HepG2 (cell line): ENCODE results near the gene TMEM273. TPM values are rescaled to one million over a fixed set of nuclear protein-coding genes. Genes with fewer than 3 reads are reported as not detected.

ENCODE experiments used
- ATAC-seq: fragments of 200-7000 bp; cut with Tn5 transposase; 3 replicates; pipeline ENCODE4 v1.9.1; 2020; ENCODE audit warnings: mild to moderate bottlenecking, moderate library complexity
- BruUV-seq: library from RNA; stranded (reverse); fragments of 400-500 nt; replicated peaks from 2 replicates; lab custom pipeline; 2021; lab: Mats Ljungman, UMichigan
- CTCF ChIA-PET: fragments of 300-600 bp; formaldehyde crosslinking; extraction: SDS; loops from one replicate; lab custom pipeline; 2021; ENCODE audit warnings: low total read pairs, inconsistent platforms, low intra/inter-chr PET ratio; lab: Yijun Ruan, JAX
- POLR2A ChIA-PET: fragments of 350-600 bp; sonication (Branson Sonifier 250); formaldehyde crosslinking; loops from one replicate; lab custom pipeline; 2020; ENCODE audit warnings: antibody characterized with exemption, inconsistent platforms; lab: Yijun Ruan, JAX
- DNase-seq: peaks from one replicate; pipeline ENCODE4 v3.0.0-alpha.2; 2015; ENCODE audit warnings: low spot score
- FAIRE-seq: peaks from 3 replicates; lab custom pipeline; 2011; peaks lifted over from hg19 to GRCh38; lab: Jason Lieb, UNC
- H2AFZ ChIP-seq: one replicate; pipeline ENCODE4 v1.6.1; 2011; ENCODE audit warnings: low read length, inconsistent platforms
- H3K27ac ChIP-seq: fragments of 300-600 bp; 3 replicates; pipeline ENCODE4 v1.8.0; 2011; ENCODE audit warnings: mixed run types, mild to moderate bottlenecking, mixed read lengths, low read length, inconsistent platforms; ENCODE audit not compliant: insufficient read depth; ENCODE audit errors: extremely low read length
- H3K27me3 ChIP-seq, 2 experiments: fragments of 200-600 bp in 1 of 2; 2 replicates in 1 of 2; 3 replicates in 1 of 2; pipeline versions ENCODE4 v1.6.0 to v1.8.0; 2011; ENCODE audit warnings: low read length in 2 of 2, mild to moderate bottlenecking in 2 of 2, moderate library complexity in 2 of 2, inconsistent platforms in 1 of 2; ENCODE audit not compliant: insufficient read depth in 2 of 2, control insufficient read depth in 1 of 2
- H3K36me3 ChIP-seq, 2 experiments: fragments of 200-600 bp in 1 of 2; replicated peaks in 1 of 2; 2 replicates in 1 of 2; 3 replicates in 1 of 2; pipeline versions ENCODE4 v1.5.1 to v1.8.0; 2011; ENCODE audit warnings: low read length in 2 of 2, inconsistent platforms in 1 of 2; ENCODE audit not compliant: insufficient read depth in 2 of 2, control insufficient read depth in 1 of 2
- H3K4me1 ChIP-seq: 2 replicates; pipeline ENCODE4 v1.5.1; 2012; ENCODE audit warnings: low read length, inconsistent platforms; ENCODE audit not compliant: insufficient read depth
- H3K4me2 ChIP-seq: 2 replicates; pipeline ENCODE4 v1.6.0; 2011; ENCODE audit warnings: low read depth, low read length, inconsistent platforms
- H3K4me3 ChIP-seq, 3 experiments: fragments of 200-600 bp in 1 of 3; sonication (generic), shearing (Covaris generic) in 1 of 3; replicated peaks in 1 of 3; 2 replicates each; pipeline ENCODE4 v1.5.1; 2011 to 2016; ENCODE audit warnings: low read length in 3 of 3, inconsistent platforms in 2 of 3, low read depth in 2 of 3, mild to moderate bottlenecking in 2 of 3, control low read depth in 1 of 3, mixed read lengths in 1 of 3; ENCODE audit not compliant: insufficient read depth in 1 of 3
- H3K79me2 ChIP-seq: one replicate; pipeline ENCODE4 v1.6.1; 2011; ENCODE audit warnings: low read length, inconsistent platforms; ENCODE audit not compliant: insufficient read depth
- H3K9ac ChIP-seq: 2 replicates; pipeline ENCODE4 v1.6.0; 2011; ENCODE audit warnings: mild to moderate bottlenecking, low read depth, low read length, inconsistent platforms; ENCODE audit not compliant: insufficient read depth
- H3K9me3 ChIP-seq: 2 replicates; pipeline ENCODE4 v1.5.1; 2012; ENCODE audit warnings: mild to moderate bottlenecking, low read length
- H4K20me1 ChIP-seq: 2 replicates; pipeline ENCODE4 v1.6.0; 2011; ENCODE audit warnings: inconsistent platforms, mild to moderate bottlenecking, low read length, moderate library complexity; ENCODE audit not compliant: insufficient read depth
- CCDC6 ChIP-seq: sonication (generic); formaldehyde crosslinking; IDR thresholded peaks from 2 replicates; pipeline ENCODE4 v1.8.1; 2022; ENCODE audit warnings: mild to moderate bottlenecking, missing genetic modification reagents, moderate library complexity
- HIVEP1 ChIP-seq: sonication (generic); formaldehyde crosslinking; IDR thresholded peaks from 2 replicates; pipeline ENCODE4 v1.4.0; 2020; ENCODE audit warnings: mild to moderate bottlenecking, missing genetic modification reagents
- JDP2 ChIP-seq: sonication (generic); formaldehyde crosslinking; IDR thresholded peaks from 2 replicates; pipeline ENCODE4 v1.8.1; 2022; ENCODE audit warnings: missing genetic modification reagents, borderline replicate concordance
- KLF11 ChIP-seq: IDR thresholded peaks from 2 replicates; pipeline ENCODE4 v1.6.1; 2016; ENCODE audit warnings: missing compliant biosample characterization
- MED8 ChIP-seq: sonication (generic); formaldehyde crosslinking; IDR thresholded peaks from 2 replicates; pipeline ENCODE4 v1.8.1; 2023; ENCODE audit warnings: mild to moderate bottlenecking, missing genetic modification reagents; ENCODE audit not compliant: insufficient replicate concordance
- MYNN ChIP-seq: sonication (generic); formaldehyde crosslinking; IDR thresholded peaks from 2 replicates; pipeline ENCODE4 v1.4.0; 2020; ENCODE audit warnings: mild to moderate bottlenecking, low read depth, missing genetic modification reagents
- NCOA2 ChIP-seq: sonication (generic); formaldehyde crosslinking; IDR thresholded peaks from 2 replicates; pipeline ENCODE4 v1.8.0; 2022; ENCODE audit warnings: inconsistent platforms
- PAF1 ChIP-seq: IDR thresholded peaks from 2 replicates; pipeline ENCODE4 v1.6.1; 2016; ENCODE audit warnings: missing genetic modification reagents, missing compliant biosample characterization
- PRMT3 ChIP-seq: sonication (generic); formaldehyde crosslinking; IDR thresholded peaks from 2 replicates; pipeline ENCODE4 v1.8.1; 2022; ENCODE audit warnings: low read depth, mild to moderate bottlenecking, moderate library complexity, missing genetic modification reagents, borderline replicate concordance
- RBM39 ChIP-seq: fragments of 200-400 bp; formaldehyde crosslinking; IDR thresholded peaks from one replicate; pipeline ENCODE4 v1.6.1; 2018; ENCODE audit warnings: antibody characterized with exemption, mild to moderate bottlenecking, low read depth, low read length; ENCODE audit not compliant: poor library complexity, severe bottlenecking
- ZFP82 ChIP-seq: sonication (generic); formaldehyde crosslinking; IDR thresholded peaks from 2 replicates; pipeline ENCODE4 v1.5.1; 2020; ENCODE audit warnings: mild to moderate bottlenecking, missing genetic modification reagents, borderline replicate concordance
- ZNF274 ChIP-seq: sonication (generic); formaldehyde crosslinking; IDR thresholded peaks from 2 replicates; pipeline ENCODE4 v1.5.1; 2020; ENCODE audit warnings: mild to moderate bottlenecking, missing genetic modification reagents
- ZNF768 ChIP-seq: sonication (generic); formaldehyde crosslinking; IDR thresholded peaks from 2 replicates; pipeline ENCODE4 v1.4.0; 2020; ENCODE audit warnings: missing genetic modification reagents
- ZNF879 ChIP-seq: sonication (generic); formaldehyde crosslinking; IDR thresholded peaks from 2 replicates; pipeline ENCODE4 v1.8.1; 2023; ENCODE audit warnings: missing genetic modification reagents
- WGBS: methylation state at CpG from one replicate; pipeline ENCODE4 v1.1.6; 2017; ENCODE audit warnings: low lambda C conversion rate; 5-methylcytosine and 5-hydroxymethylcytosine counted together
- in situ Hi-C: cut with HindIII; loops from 2 replicates; pipeline ENCODE4 v1.10.0; 2017; ENCODE audit warnings: low pct_unique_long_range_greater_than_20kb; ENCODE audit not compliant: extremely low pct_ligation_motif_present
- intact Hi-C: fragments of 100-400 bp; cut with micrococcal nuclease; formaldehyde crosslinking; loops from one replicate; pipeline ENCODE4 v1.10.0; 2022; ENCODE audit not compliant: unreplicated experiment
- polyA plus RNA-seq, 8 experiments: library from polyadenylated mRNA; depleted of rRNA in 3 of 8; stranded (reverse) in 7 of 8; unstranded in 1 of 8; fragments of >200 nt; fragmentation: Illumina TruSeq in 4 of 8; extraction: Trizol in 4 of 8; gene quantifications; 2 replicates each; pipeline versions ENCODE4 v1.2.1 to v1.2.3, GENCODE V29; 2011 to 2016; ENCODE audit warnings: low read depth in 4 of 8, missing spikeins in 1 of 8, mixed read lengths in 1 of 8; ENCODE audit not compliant: insufficient read depth in 1 of 8
- total RNA-seq, 5 experiments: library from RNA; depleted of rRNA; stranded (reverse); fragments of >200 nt; fragmentation: Illumina TruSeq; extraction: Trizol; gene quantifications; 2 replicates each; pipeline ENCODE4 v1.2.3, GENCODE V29; 2016; ENCODE audit warnings: low read depth in 1 of 5
- TF ChIP-seq, protein P1 (sequence below): sonication (generic); formaldehyde crosslinking; IDR thresholded peaks from 2 replicates; pipeline ENCODE4 v1.4.0; 2020; ENCODE audit warnings: missing genetic modification reagents
- TF ChIP-seq, protein P2 (sequence below), 2 experiments: sonication (generic) in 1 of 2; formaldehyde crosslinking in 1 of 2; IDR thresholded peaks; 2 replicates each; pipeline versions ENCODE4 v1.4.0 to v1.6.1; 2018 to 2020; ENCODE audit warnings: missing genetic modification reagents in 2 of 2, borderline replicate concordance in 1 of 2, low read depth in 1 of 2, mild to moderate bottlenecking in 1 of 2, missing biosample characterization in 1 of 2
- TF ChIP-seq, protein P3 (sequence below): sonication (generic); formaldehyde crosslinking; IDR thresholded peaks from 2 replicates; pipeline ENCODE4 v1.4.0; 2020; ENCODE audit warnings: missing genetic modification reagents, borderline replicate concordance

The TMEM273 gene
- total and polyA plus RNA-seq, 2 of the 13 experiments (the other 11 are each of a cell fraction or from before 2014, with no cell fraction given) = not detected

DNA sequence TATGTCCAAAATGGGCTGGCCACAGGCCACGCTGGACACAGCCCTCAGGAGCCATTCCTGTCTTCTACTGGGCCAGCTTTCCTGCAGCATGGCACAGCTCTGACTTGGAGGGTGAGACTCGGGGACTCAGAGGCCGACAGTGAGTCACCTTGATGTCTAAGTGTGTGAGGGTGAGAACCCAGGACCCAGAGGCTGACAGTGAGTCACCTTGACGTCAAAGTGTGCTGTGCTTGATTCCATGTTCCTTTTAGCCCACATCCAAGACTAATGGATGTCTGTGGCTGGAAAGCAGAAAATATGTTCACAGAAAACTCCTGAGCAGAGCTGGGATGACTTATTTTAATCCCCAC is 48.4 kb downstream of the TMEM273 start:
- Histone ChIP-seq H3K9ac (no peak overlapping the region), H3K36me3 (no peaks in the 10 kb centered on the region), H3K79me2 (no peaks in the 10 kb centered on the region), H3K4me1 (no peaks in the 10 kb centered on the region), H3K27ac (no peak overlapping the region), H3K4me3 (no peak overlapping the region), H3K27me3 (peaks cover 0 to 1% of the 10 kb centered on the region in 2 experiments; a peak in 2 of 5 replicates), H4K20me1 (no peaks in the 10 kb centered on the region), H3K9me3 (no peaks in the 10 kb centered on the region), H3K4me2 (no peak overlapping the region), H2AFZ (no peak overlapping the region)
- DNase-seq (no peak), FAIRE-seq (no peak), ATAC-seq (no peak)
- ChIA-PET POLR2A (no interaction called here), CTCF (no interaction called here)
- in situ Hi-C loops (no loop called here), intact Hi-C loops (no loop called here)
- no TSS peak for BruUV-seq
- TF ChIP-seq ZNF768 (CRISPR knock-in tag) = no peak
- no peak for TF ChIP-seq MYNN (CRISPR knock-in tag)
- TF ChIP-seq MED8 = no peak
- no peak for TF ChIP-seq KLF11 (CRISPR knock-in tag)
- no peak for TF ChIP-seq PAF1
- TF ChIP-seq, protein P1, sequence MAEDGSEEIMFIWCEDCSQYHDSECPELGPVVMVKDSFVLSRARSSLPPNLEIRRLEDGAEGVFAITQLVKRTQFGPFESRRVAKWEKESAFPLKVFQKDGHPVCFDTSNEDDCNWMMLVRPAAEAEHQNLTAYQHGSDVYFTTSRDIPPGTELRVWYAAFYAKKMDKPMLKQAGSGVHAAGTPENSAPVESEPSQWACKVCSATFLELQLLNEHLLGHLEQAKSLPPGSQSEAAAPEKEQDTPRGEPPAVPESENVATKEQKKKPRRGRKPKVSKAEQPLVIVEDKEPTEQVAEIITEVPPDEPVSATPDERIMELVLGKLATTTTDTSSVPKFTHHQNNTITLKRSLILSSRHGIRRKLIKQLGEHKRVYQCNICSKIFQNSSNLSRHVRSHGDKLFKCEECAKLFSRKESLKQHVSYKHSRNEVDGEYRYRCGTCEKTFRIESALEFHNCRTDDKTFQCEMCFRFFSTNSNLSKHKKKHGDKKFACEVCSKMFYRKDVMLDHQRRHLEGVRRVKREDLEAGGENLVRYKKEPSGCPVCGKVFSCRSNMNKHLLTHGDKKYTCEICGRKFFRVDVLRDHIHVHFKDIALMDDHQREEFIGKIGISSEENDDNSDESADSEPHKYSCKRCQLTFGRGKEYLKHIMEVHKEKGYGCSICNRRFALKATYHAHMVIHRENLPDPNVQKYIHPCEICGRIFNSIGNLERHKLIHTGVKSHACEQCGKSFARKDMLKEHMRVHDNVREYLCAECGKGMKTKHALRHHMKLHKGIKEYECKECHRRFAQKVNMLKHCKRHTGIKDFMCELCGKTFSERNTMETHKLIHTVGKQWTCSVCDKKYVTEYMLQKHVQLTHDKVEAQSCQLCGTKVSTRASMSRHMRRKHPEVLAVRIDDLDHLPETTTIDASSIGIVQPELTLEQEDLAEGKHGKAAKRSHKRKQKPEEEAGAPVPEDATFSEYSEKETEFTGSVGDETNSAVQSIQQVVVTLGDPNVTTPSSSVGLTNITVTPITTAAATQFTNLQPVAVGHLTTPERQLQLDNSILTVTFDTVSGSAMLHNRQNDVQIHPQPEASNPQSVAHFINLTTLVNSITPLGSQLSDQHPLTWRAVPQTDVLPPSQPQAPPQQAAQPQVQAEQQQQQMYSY = no peak
- TF ChIP-seq, protein P2, sequence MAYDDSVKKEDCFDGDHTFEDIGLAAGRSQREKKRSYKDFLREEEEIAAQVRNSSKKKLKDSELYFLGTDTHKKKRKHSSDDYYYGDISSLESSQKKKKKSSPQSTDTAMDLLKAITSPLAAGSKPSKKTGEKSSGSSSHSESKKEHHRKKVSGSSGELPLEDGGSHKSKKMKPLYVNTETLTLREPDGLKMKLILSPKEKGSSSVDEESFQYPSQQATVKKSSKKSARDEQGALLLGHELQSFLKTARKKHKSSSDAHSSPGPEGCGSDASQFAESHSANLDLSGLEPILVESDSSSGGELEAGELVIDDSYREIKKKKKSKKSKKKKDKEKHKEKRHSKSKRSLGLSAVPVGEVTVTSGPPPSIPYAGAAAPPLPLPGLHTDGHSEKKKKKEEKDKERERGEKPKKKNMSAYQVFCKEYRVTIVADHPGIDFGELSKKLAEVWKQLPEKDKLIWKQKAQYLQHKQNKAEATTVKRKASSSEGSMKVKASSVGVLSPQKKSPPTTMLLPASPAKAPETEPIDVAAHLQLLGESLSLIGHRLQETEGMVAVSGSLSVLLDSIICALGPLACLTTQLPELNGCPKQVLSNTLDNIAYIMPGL (CRISPR knock-in tag; IDR thresholded peaks at IDR 0.05; ENCODE audit: borderline replicate concordance in 1 of 2, low read depth in 1 of 2) = no peak
- no peak for TF ChIP-seq ZFP82 (CRISPR knock-in tag)
- TF ChIP-seq RBM39 = no peak
- TF ChIP-seq JDP2 = no peak
- TF ChIP-seq, protein P3, sequence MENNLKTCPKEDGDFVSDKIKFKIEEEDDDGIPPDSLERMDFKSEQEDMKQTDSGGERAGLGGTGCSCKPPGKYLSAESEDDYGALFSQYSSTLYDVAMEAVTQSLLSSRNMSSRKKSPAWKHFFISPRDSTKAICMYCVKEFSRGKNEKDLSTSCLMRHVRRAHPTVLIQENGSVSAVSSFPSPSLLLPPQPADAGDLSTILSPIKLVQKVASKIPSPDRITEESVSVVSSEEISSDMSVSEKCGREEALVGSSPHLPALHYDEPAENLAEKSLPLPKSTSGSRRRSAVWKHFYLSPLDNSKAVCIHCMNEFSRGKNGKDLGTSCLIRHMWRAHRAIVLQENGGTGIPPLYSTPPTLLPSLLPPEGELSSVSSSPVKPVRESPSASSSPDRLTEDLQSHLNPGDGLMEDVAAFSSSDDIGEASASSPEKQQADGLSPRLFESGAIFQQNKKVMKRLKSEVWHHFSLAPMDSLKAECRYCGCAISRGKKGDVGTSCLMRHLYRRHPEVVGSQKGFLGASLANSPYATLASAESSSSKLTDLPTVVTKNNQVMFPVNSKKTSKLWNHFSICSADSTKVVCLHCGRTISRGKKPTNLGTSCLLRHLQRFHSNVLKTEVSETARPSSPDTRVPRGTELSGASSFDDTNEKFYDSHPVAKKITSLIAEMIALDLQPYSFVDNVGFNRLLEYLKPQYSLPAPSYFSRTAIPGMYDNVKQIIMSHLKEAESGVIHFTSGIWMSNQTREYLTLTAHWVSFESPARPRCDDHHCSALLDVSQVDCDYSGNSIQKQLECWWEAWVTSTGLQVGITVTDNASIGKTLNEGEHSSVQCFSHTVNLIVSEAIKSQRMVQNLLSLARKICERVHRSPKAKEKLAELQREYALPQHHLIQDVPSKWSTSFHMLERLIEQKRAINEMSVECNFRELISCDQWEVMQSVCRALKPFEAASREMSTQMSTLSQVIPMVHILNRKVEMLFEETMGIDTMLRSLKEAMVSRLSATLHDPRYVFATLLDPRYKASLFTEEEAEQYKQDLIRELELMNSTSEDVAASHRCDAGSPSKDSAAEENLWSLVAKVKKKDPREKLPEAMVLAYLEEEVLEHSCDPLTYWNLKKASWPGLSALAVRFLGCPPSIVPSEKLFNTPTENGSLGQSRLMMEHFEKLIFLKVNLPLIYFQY (CRISPR knock-in tag) = no peak
- no peak for TF ChIP-seq ZNF274 (CRISPR knock-in tag)
- TF ChIP-seq CCDC6 = no peak
- TF ChIP-seq ZNF879 (CRISPR knock-in tag) = no peak
- no peak for TF ChIP-seq PRMT3
- no peak for TF ChIP-seq NCOA2 (CRISPR knock-in tag)
- TF ChIP-seq HIVEP1 = no peak
- WGBS = 0% methylated on average over 4 of the region's 4 CpGs
